ENCODE results near the gene SURF4. TPM values are rescaled to one million over a fixed set of nuclear protein-coding genes. Genes with fewer than 3 reads are reported as not detected.

Gene SURF4
- total and polyA plus RNA-seq, 2 of the 13 experiments (the other 11 are each of a cell fraction or from before 2014, with no cell fraction given): 220 to 265 TPM

- TF ChIP-seq SSRP1 (CRISPR knock-in tag; IDR thresholded peaks at IDR 0.05): no peak; the same call in 1 of the 2 replicates
- TF ChIP-seq MXD4 (CRISPR knock-in tag; IDR thresholded peaks at IDR 0.05): peak; percentile 95
- TF ChIP-seq NFAT5 (CRISPR knock-in tag; IDR thresholded peaks at IDR 0.05): 0 out of 2 replicates have a peak, but pooled peaks have one; percentile 20
- TF ChIP-seq ZHX1 (CRISPR knock-in tag; IDR thresholded peaks at IDR 0.05; ENCODE audit: low read depth): 0 out of 2 replicates have a peak, but pooled peaks have one; percentile 34
- peak; percentile 97 for TF ChIP-seq KAT8 (CRISPR knock-in tag; IDR thresholded peaks at IDR 0.05)
- peak; percentile 91 for TF ChIP-seq ZNF205 (CRISPR knock-in tag; IDR thresholded peaks at IDR 0.05)
- TF ChIP-seq ZNF619 (CRISPR knock-in tag; IDR thresholded peaks at IDR 0.05): peak; percentile 69; the same call in 1 of the 2 replicates
- 0 out of 2 replicates have a peak, but pooled peaks have one; percentile 56 for TF ChIP-seq ZNF34 (CRISPR knock-in tag; IDR thresholded peaks at IDR 0.05; ENCODE audit: borderline replicate concordance)
- peak; percentile 85 for TF ChIP-seq SP4 (CRISPR knock-in tag; IDR thresholded peaks at IDR 0.05)
- TF ChIP-seq RBM39 (IDR thresholded peaks at IDR 0.05; ENCODE audit: low read depth, low read length, poor library complexity, severe bottlenecking): peak; percentile 97
- TF ChIP-seq ARNTL (CRISPR knock-in tag; IDR thresholded peaks at IDR 0.05): peak; percentile 86
- TF ChIP-seq PBX3 (CRISPR knock-in tag; IDR thresholded peaks at IDR 0.05; ENCODE audit: borderline replicate concordance): peak; percentile 78; the same call in 1 of the 2 replicates
- TF ChIP-seq ZBTB42 (CRISPR knock-in tag; IDR thresholded peaks at IDR 0.05): no peak
- no peak for TF ChIP-seq PLRG1 (conservative IDR thresholded peaks at IDR 0.05)
- TF ChIP-seq RXRA (CRISPR knock-in tag; IDR thresholded peaks at IDR 0.05): peak; percentile 86
- peak; percentile 91 for TF ChIP-seq PHF8 (CRISPR knock-in tag; IDR thresholded peaks at IDR 0.05)
- TF ChIP-seq CSRNP2 (CRISPR knock-in tag; conservative IDR thresholded peaks at IDR 0.05; ENCODE audit: low read depth): no peak; the same call in 1 of the 2 replicates
- 0 out of 2 replicates have a peak, but pooled peaks have one; percentile 69 for TF ChIP-seq KLF11 (CRISPR knock-in tag; IDR thresholded peaks at IDR 0.05)
These were observed 39.7 kb downstream of the SURF4 start, which contains the start of gene SURF6 (continued) for GRCh38 chr9:133335924-133336811.
